Measurements from ENCODE around the gene CD244.

The CD244 gene

DNA sequence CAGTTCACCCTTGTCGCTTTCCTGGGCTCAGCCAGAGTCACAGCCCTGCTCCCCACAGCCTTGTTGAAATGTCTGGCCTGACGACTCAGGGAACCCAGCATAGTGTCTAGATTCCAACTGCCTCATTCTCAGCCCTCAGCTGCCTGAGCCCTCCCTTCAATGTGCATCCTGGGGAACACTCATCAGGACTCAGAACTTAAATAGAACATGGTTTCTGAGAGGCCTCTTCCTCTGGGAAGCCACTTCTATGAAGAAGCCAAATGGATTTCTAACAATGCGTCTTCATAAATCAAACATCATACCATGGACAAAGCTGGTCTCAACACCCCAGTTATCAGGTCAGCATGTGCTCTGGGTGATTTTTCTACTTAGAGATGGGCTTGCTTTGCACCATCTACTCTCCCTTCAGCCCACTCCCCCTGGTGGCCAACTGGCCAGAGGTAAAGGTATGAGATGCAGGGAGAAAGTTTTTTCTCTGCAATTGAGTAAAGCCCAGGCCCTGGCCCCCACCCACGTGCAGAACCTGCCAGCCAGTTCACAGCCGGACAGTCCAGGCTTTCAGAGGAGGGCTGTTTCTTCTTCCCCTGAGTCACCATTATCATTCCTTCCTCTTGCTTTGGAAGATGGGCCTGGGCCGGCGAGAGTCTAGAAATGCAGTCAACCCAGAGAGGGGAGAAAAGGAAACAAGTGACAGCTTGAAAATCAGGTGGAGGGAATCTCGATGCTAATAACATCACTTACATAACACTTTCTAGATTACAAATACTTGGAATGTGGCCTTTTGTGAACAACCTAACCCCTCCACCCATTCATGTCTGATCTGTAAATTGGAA is 32.1 kb downstream of the CD244 start:
- DNase-seq (ENCODE audit: low spot score) = peak; percentile 66

GRCh38 chr1:160829766-160830165 is 32.9 kb downstream of the CD244 start:
- TF ChIP-seq, protein P1, sequence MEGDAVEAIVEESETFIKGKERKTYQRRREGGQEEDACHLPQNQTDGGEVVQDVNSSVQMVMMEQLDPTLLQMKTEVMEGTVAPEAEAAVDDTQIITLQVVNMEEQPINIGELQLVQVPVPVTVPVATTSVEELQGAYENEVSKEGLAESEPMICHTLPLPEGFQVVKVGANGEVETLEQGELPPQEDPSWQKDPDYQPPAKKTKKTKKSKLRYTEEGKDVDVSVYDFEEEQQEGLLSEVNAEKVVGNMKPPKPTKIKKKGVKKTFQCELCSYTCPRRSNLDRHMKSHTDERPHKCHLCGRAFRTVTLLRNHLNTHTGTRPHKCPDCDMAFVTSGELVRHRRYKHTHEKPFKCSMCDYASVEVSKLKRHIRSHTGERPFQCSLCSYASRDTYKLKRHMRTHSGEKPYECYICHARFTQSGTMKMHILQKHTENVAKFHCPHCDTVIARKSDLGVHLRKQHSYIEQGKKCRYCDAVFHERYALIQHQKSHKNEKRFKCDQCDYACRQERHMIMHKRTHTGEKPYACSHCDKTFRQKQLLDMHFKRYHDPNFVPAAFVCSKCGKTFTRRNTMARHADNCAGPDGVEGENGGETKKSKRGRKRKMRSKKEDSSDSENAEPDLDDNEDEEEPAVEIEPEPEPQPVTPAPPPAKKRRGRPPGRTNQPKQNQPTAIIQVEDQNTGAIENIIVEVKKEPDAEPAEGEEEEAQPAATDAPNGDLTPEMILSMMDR (IDR thresholded peaks at IDR 0.05; ENCODE audit: extremely low read depth, missing control alignments) = no peak
- no peak for DNase-seq (ENCODE audit: low spot score)

More for the DNA sequence above, 32.1 kb downstream of the CD244 start:
- TF ChIP-seq, protein P1 (IDR thresholded peaks at IDR 0.05; ENCODE audit: extremely low read depth, missing control alignments) = peak; percentile 52

DNA sequence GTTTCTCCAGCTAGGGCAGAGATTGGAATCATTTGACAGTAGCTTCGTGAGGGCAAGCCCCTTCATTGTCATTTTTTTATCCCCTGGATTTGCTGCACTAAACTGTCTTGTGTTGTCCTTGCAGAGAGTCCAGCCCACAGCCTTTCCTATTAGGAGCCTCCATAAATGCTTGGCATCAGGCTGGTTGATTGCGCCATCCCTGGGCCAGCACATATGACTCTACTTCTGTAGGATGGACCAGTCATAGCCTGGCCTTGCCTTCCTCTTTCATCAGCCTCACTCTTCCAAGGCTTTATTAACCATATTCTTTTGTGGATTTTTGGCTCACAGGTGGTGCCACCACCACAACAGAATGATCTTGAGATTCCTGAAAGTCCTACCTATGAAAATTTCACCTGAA is 35.3 kb downstream of the CD244 start:
- no peak for DNase-seq (ENCODE audit: low spot score)
- TF ChIP-seq, protein P1 (IDR thresholded peaks at IDR 0.05; ENCODE audit: extremely low read depth, missing control alignments) = no peak

DNA sequence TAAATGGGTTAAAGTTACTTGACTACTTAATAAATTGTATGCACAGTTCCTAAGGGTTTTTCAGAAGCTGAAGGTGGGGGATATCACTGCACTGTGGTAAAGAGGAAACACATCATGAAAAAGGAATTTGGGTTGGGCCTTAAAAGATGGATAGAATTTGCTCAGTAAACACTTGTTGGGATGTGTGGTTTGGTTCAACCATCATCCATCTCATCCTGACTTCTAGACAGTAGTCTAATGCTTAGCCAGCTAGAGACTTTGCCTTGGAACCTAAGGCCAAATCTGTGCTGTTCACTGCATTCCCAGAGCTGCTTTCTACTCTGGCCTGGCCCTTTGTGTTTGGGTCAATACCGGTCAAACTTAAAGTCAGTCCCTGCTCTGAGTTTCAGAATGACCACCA is 36.1 kb downstream of the CD244 start:
- TF ChIP-seq, protein P1 (IDR thresholded peaks at IDR 0.05; ENCODE audit: extremely low read depth, missing control alignments) = no peak
- DNase-seq (ENCODE audit: low spot score) = no peak

GRCh38 chr1:160823296-160823695 is 39.4 kb downstream of the CD244 start:
- TF ChIP-seq, protein P1 (IDR thresholded peaks at IDR 0.05; ENCODE audit: extremely low read depth, missing control alignments) = no peak
- DNase-seq (ENCODE audit: low spot score) = no peak

GRCh38 chr1:160821627-160822026 is 41.1 kb downstream of the CD244 start:
- no peak for DNase-seq (ENCODE audit: low spot score)
- TF ChIP-seq, protein P1 (IDR thresholded peaks at IDR 0.05; ENCODE audit: extremely low read depth, missing control alignments) = no peak

DNA sequence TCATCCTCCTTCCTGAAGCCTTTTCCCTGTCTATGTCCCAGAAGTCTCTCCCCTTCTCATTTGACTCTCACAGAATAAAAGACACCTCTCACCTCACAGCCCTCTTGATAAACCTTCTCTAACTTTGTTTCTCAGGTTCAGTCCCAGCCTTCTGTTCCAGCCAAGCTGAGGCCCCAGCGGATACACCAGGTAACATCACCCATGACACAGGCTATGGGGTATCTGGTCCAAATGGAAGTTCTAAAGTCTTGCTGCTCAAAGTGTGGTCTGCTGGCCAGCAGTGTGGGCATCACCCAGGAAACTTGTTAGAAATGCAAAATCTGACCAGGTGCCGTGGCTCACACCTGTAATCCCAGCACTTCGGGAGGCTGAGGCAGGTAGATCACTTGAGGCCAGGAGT is 43.5 kb downstream of the CD244 start:
- TF ChIP-seq, protein P1 (IDR thresholded peaks at IDR 0.05; ENCODE audit: extremely low read depth, missing control alignments) = no peak
- no peak for DNase-seq (ENCODE audit: low spot score)
